ENCODE data around the gene IL20. TPM values are rescaled to one million over a fixed set of nuclear protein-coding genes. Genes with fewer than 3 reads are reported as not detected.

IL20 gene
- total and polyA plus RNA-seq, 11 donors: not detected

DNA sequence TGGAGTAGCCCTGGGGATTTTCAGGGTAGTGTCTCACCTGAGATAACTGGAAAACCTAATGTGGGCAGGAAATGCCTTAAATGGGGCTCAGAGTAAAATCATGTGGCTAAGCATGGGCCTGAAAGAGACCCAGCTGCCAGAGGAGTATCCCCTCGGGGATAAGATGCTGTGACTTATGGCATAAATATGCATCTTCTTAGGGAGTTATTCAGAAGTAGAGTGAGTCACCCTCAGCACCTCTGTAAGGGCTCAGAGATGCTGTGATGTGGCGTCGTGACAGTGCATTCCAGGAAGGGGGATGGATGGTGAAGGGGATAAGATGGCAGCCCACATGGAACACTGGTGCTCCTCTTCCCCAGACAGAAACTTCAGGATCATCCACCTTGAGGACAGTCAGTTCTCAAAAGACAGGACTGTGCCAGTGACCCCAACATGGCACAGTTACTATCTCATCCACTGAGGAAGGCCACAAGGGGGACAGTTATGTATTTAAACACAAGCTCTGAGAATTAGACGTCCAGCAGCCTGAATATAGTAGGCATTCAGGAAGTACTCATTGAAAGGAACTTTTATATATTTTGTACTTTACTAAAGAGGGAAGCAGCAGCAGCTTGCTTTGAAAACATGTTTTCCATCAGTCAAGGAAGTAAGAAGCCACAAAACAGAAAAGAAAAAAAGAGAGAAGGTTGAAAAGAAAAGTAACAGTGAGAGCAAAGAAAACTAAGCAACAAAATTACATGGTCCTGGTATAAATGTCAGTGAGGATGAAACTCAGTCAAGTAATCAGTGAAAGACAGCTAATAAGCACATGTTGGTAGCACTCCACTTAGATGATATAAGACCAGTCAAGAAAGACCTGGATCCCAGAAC is 40.1 kb downstream of the IL20 start:
- ATAC-seq (no peak), DNase-seq (no peak)
- H3K4me1 ChIP-seq: peaks cover 0 to 26% (median 10%) of the 10 kb centered on the region in 12 donors
- H3K9me3 ChIP-seq: no peaks in the 10 kb centered on the region
- TF ChIP-seq POLR2A (IDR thresholded peaks at IDR 0.05): no peak
- TF ChIP-seq, protein P1, sequence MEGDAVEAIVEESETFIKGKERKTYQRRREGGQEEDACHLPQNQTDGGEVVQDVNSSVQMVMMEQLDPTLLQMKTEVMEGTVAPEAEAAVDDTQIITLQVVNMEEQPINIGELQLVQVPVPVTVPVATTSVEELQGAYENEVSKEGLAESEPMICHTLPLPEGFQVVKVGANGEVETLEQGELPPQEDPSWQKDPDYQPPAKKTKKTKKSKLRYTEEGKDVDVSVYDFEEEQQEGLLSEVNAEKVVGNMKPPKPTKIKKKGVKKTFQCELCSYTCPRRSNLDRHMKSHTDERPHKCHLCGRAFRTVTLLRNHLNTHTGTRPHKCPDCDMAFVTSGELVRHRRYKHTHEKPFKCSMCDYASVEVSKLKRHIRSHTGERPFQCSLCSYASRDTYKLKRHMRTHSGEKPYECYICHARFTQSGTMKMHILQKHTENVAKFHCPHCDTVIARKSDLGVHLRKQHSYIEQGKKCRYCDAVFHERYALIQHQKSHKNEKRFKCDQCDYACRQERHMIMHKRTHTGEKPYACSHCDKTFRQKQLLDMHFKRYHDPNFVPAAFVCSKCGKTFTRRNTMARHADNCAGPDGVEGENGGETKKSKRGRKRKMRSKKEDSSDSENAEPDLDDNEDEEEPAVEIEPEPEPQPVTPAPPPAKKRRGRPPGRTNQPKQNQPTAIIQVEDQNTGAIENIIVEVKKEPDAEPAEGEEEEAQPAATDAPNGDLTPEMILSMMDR (IDR thresholded peaks at IDR 0.05): no peak
- H3K36me3 ChIP-seq: no peaks in the 10 kb centered on the region
- intact Hi-C loops (cut with DNase I): loop anchor here in 3 of 10 donors (2.0 to 10.0 kb wide), 3 partner anchors 41 to 411 kb away; partner anchors contain the start of gene IL20 (in 1 of the 3)
- H3K27ac ChIP-seq: peak overlapping the region in 1 of 12 donors; percentile 24
- WGBS, 4 donors: 72 to 80% (median 74%) methylated on average over 4 of the region's 4 CpGs
- no peak overlapping the region for H3K4me3 ChIP-seq
- peaks cover 0 to 28% (median 10%) of the 10 kb centered on the region in 9 donors for H3K27me3 ChIP-seq

DNA sequence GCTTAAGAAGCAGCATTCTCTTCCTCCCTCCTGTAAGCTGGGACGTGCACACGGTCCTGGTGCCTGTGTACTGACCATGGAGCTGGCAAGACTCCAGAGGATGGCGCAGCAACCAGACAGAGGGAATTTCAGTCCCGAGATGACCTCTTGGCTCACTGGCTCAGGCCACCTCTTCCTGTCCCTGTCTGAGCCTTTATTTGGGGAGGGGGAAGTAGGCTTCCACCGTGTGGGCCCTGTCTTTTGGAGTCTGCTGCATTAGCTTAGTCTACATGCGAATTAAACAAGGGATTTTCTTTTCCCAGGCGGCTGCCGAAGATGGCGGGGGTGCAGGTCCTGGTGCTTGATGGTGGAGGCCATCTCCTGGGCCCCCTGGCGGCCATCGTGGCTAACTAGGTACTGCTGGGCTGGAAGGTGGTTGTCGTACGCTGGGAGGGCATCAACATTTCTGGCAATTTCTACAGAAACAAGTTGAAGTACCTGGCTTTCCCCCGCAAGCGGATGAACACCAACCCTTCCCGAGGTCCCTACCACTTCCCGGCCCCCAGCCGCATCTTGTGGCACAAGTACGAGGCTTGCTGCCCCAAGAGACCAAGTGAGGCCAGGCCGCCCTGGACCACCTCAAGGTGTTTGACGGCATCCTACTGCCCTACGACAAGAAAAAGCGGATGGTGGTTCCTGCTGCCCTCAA is 42.0 kb downstream of the IL20 start:
- DNase-seq: peak in 1 of 5 donors; percentile 53
- Histone ChIP-seq H3K27ac (no peak overlapping the region), H3K4me3 (no peak overlapping the region), H3K27me3 (peaks cover 0 to 28% (median 10%) of the 10 kb centered on the region in 9 donors), H3K36me3 (no peaks in the 10 kb centered on the region), H3K4me1 (peaks cover 0 to 35% (median 17%) of the 10 kb centered on the region in 12 donors), H3K9me3 (no peaks in the 10 kb centered on the region)
- TF ChIP-seq, protein P1 (IDR thresholded peaks at IDR 0.05): peak in 4 of 12 donors; percentile 8 to 25 (median 13)
- no peak for TF ChIP-seq POLR2A (IDR thresholded peaks at IDR 0.05)
- intact Hi-C loops (cut with DNase I): loop anchor here in 3 of 10 donors (2.0 to 10.0 kb wide), 3 partner anchors 43 to 413 kb away; partner anchors contain the start of gene IL20 (in 1 of the 3)
- ATAC-seq: no peak
- 80 to 83% (median 82%) methylated on average over 20 to 23 of the region's 23 CpGs for WGBS, 4 donors

DNA sequence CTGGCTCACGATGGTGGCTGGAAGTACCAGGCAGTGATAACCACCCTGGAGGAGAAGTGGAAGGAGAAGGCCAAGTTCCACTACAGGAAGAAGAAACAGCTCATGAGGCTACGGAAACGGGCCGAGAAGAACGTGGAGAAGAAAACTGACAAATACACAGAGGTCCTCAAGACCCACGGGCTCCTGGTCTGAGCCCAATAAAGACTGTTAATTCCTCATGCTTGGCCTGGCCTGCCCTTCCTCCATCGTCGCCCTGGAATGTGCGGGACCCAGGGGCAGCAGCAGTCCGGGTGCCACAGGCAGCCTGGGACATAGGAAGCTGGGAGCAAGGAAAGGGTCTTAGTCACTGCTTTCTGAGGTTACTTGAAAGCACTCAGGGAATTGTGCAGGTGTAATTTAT is 42.6 kb downstream of the IL20 start:
- Histone ChIP-seq H3K27ac (no peak overlapping the region), H3K36me3 (no peaks in the 10 kb centered on the region), H3K4me1 (peaks cover 0 to 35% (median 17%) of the 10 kb centered on the region in 12 donors), H3K9me3 (no peaks in the 10 kb centered on the region), H3K4me3 (no peak overlapping the region), H3K27me3 (peaks cover 0 to 28% (median 10%) of the 10 kb centered on the region in 9 donors)
- intact Hi-C loops (cut with DNase I): loop anchor here in 2 of 10 donors (10.0 kb wide), 2 partner anchors 93 to 413 kb away; no protein-coding TSS in a partner anchor
- TF ChIP-seq, protein P1 (IDR thresholded peaks at IDR 0.05): no peak
- no peak for TF ChIP-seq POLR2A (IDR thresholded peaks at IDR 0.05)
- WGBS, 4 donors: 94 to 98% (median 96%) methylated on average over 10 of the region's 10 CpGs
- ATAC-seq (no peak), DNase-seq (no peak)
